GM12865 (cell line): ENCODE data around the gene FHOD1.

Experiments
- DNase-seq: peaks from one replicate; pipeline ENCODE4 v3.0.0; 2010; ENCODE audit warnings: low read depth
- H3K4me3 ChIP-seq: 2 replicates; pipeline ENCODE4 v1.5.1; 2011; ENCODE audit warnings: mild to moderate bottlenecking, low read depth, low read length, control low read depth
- CTCF ChIP-seq: IDR thresholded peaks from 2 replicates; pipeline ENCODE4 v1.5.1; 2011; ENCODE audit warnings: low read length, control low read depth, low read depth, inconsistent platforms; ENCODE audit not compliant: insufficient read depth; ENCODE audit errors: missing control alignments

Gene FHOD1

GRCh38 chr16:67286441-67287235, 39.4 kb upstream of the FHOD1 start:
- TF ChIP-seq CTCF: no peak
- H3K4me3 ChIP-seq: no peak overlapping the region
- DNase-seq: no peak

GRCh38 chr16:67284699-67285646, 37.7 kb upstream of the FHOD1 start:
- H3K4me3 ChIP-seq: no peak overlapping the region
- DNase-seq: peak; percentile 29
- peak; percentile 39 for TF ChIP-seq CTCF

- H3K4me3 ChIP-seq: no peak overlapping the region
- DNase-seq: no peak
- no peak for TF ChIP-seq CTCF
Measured at GRCh38 chr16:67283826-67284555, 36.7 kb upstream of the FHOD1 start.

GRCh38 chr16:67283039-67283825, 36.0 kb upstream of the FHOD1 start:
- no peak for TF ChIP-seq CTCF
- no peak for DNase-seq
- H3K4me3 ChIP-seq: no peak overlapping the region

GRCh38 chr16:67282447-67282805, 35.1 kb upstream of the FHOD1 start:
- H3K4me3 ChIP-seq: no peak overlapping the region
- DNase-seq: no peak
- no peak for TF ChIP-seq CTCF

- no peak for DNase-seq
- TF ChIP-seq CTCF: no peak
- no peak overlapping the region for H3K4me3 ChIP-seq
Measured at GRCh38 chr16:67281536-67282446, 34.5 kb upstream of the FHOD1 start.
